ENCODE results near the gene EXTL2. TPM values are rescaled to one million over a fixed set of nuclear protein-coding genes. Genes with fewer than 3 reads are reported as not detected.
"Not testable (repeated sequence)": the region's sequence is repeated elsewhere in the genome, so short reads cannot be mapped to it uniquely, and the experiment has no call there.

Gene EXTL2
- total and polyA plus RNA-seq, 2 donors (not counting 3 experiments of a cell fraction or from before 2014, with no cell fraction given), result 19.4 to 30.7 TPM

- TF ChIP-seq JUN (IDR thresholded peaks at IDR 0.05; ENCODE audit: borderline replicate concordance, insufficient read depth, insufficient read length, low read depth) (no peak), MYC (IDR thresholded peaks at IDR 0.05; ENCODE audit: low read depth, low read length) (no peak), POLR2A (IDR thresholded peaks at IDR 0.05; ENCODE audit: low read depth, low read length) (no peak), FOS (IDR thresholded peaks at IDR 0.05; ENCODE audit: borderline replicate concordance, insufficient read depth, low read length) (no peak)
- no peak overlapping the region for H3K27ac ChIP-seq (ENCODE audit: insufficient read depth, low read depth, low read length)
- H3K4me2 ChIP-seq (ENCODE audit: insufficient read depth, low read length), result no peak overlapping the region
- no peaks in the 10 kb centered on the region for H3K4me1 ChIP-seq (ENCODE audit: control insufficient read depth, extremely low read depth, insufficient read depth, low read length)
- H3K27me3 ChIP-seq (ENCODE audit: control insufficient read depth in 2 of 2, insufficient read depth in 2 of 2, low read length in 2 of 2), result no peaks in the 10 kb centered on the region
- no peaks in the 10 kb centered on the region for H3K9me1 ChIP-seq (replicated peaks; ENCODE audit: control insufficient read depth, extremely low read depth, insufficient read depth, low read length)
- H3K4me3 ChIP-seq (replicated peaks in 1 of 3; ENCODE audit: insufficient read depth in 1 of 3, low read depth in 1 of 3, low read length in 3 of 3), result no peak overlapping the region
- no peak overlapping the region for H2AFZ ChIP-seq (ENCODE audit: low read depth, low read length)
- no peaks in the 10 kb centered on the region for H3K9me3 ChIP-seq (replicated peaks; ENCODE audit: control insufficient read depth, insufficient read depth, low read length)
- no peaks in the 10 kb centered on the region for H4K20me1 ChIP-seq (replicated peaks; ENCODE audit: control insufficient read depth, extremely low read depth, insufficient read depth, low read length)
- no TSS peak for BruUV-seq (replicated peaks)
- FAIRE-seq (no peak), DNase-seq (ENCODE audit: low read depth, low spot score) (no peak)
- dilution Hi-C loops (cut with MboI; ENCODE audit: extremely low pct_ligation_motif_present, low sequenced_read_pairs) (no loop called here), intact Hi-C loops (cut with micrococcal nuclease) (no loop called here)
- no peaks in the 10 kb centered on the region for H3K79me2 ChIP-seq (ENCODE audit: control insufficient read depth, insufficient read depth, low read length)
- ChIA-PET POLR2A (no interaction called here), CTCF (interaction anchor here (1.1 kb wide), 1 partner anchor 352 kb away, joined by 3 read pairs; no protein-coding TSS in a partner anchor)
- H3K36me3 ChIP-seq (ENCODE audit: control insufficient read depth in 2 of 2, extremely low read depth in 1 of 2, insufficient read depth in 2 of 2, low read length in 2 of 2), result peaks cover 0 to 3% of the 10 kb centered on the region in 2 experiments
- no peak overlapping the region for H3K9ac ChIP-seq (replicated peaks; ENCODE audit: extremely low read depth, insufficient read depth, low read length)
Measured at GRCh38 chr1:100936194-100936967, 41.7 kb upstream of the EXTL2 start.

- POLR2A ChIA-PET, FAIRE-seq: not testable (repeated sequence)
Measured at GRCh38 chr1:100933555-100933954, 38.9 kb upstream of the EXTL2 start.

More at GRCh38 chr1:100933555-100933954, 38.9 kb upstream of the EXTL2 start:
- BruUV-seq (replicated peaks); H3K4me1 ChIP-seq (ENCODE audit: control insufficient read depth, extremely low read depth, insufficient read depth, low read length); H3K79me2 ChIP-seq (ENCODE audit: control insufficient read depth, insufficient read depth, low read length); H3K9me1 ChIP-seq (replicated peaks; ENCODE audit: control insufficient read depth, extremely low read depth, insufficient read depth, low read length); H3K27me3 ChIP-seq (ENCODE audit: control insufficient read depth in 2 of 2, insufficient read depth in 2 of 2, low read length in 2 of 2); intact Hi-C loops (cut with micrococcal nuclease); dilution Hi-C loops (cut with MboI; ENCODE audit: extremely low pct_ligation_motif_present, low sequenced_read_pairs); DNase-seq (ENCODE audit: low read depth, low spot score); H3K4me2 ChIP-seq (ENCODE audit: insufficient read depth, low read length); H3K9ac ChIP-seq (replicated peaks; ENCODE audit: extremely low read depth, insufficient read depth, low read length); H3K27ac ChIP-seq (ENCODE audit: insufficient read depth, low read depth, low read length); H3K9me3 ChIP-seq (replicated peaks; ENCODE audit: control insufficient read depth, insufficient read depth, low read length); H3K4me3 ChIP-seq (replicated peaks in 1 of 3; ENCODE audit: insufficient read depth in 1 of 3, low read depth in 1 of 3, low read length in 3 of 3); H4K20me1 ChIP-seq (replicated peaks; ENCODE audit: control insufficient read depth, extremely low read depth, insufficient read depth, low read length); H3K36me3 ChIP-seq (ENCODE audit: control insufficient read depth in 2 of 2, extremely low read depth in 1 of 2, insufficient read depth in 2 of 2, low read length in 2 of 2); H2AFZ ChIP-seq (ENCODE audit: low read depth, low read length): not testable (repeated sequence)
- CTCF ChIA-PET, result interaction anchor here (1.0 kb wide), 1 partner anchor 302 kb away, joined by 5 read pairs; no protein-coding TSS in a partner anchor

Data from endothelial cell of umbilical vein (primary cell).